HCT116 (cell line): ENCODE results near the gene HLA-DRB5. TPM values are rescaled to one million over a fixed set of nuclear protein-coding genes. Genes with fewer than 3 reads are reported as not detected.

Source experiments
- ATAC-seq: fragments of 200-7000 bp; cut with Tn5 transposase; 2 replicates; pipeline ENCODE4 v1.9.1; 2020; ENCODE audit warnings: mild to moderate bottlenecking, moderate library complexity
- BruUV-seq: library from RNA; stranded (reverse); fragments of 400-500 nt; replicated peaks from 2 replicates; lab custom pipeline; 2021; lab: Mats Ljungman, UMichigan
- CTCF ChIA-PET: fragments of 300-600 bp; sonication (Branson Sonifier 250); formaldehyde crosslinking; loops from one replicate; lab custom pipeline; 2021; ENCODE audit warnings: antibody characterized with exemption; lab: Charles Lee
- POLR2A ChIA-PET: fragments of 300-600, 350-600 bp; sonication (Branson Sonifier 250); formaldehyde crosslinking; loops from one replicate; lab custom pipeline; 2021; ENCODE audit warnings: antibody characterized with exemption; lab: Charles Lee
- RAD21 ChIA-PET, 2 experiments: fragments of 300-600 bp; sonication (Branson Sonifier 250); formaldehyde crosslinking; loops; one replicate each; lab custom pipeline; 2023; ENCODE audit warnings: low total read pairs in 2 of 2; ENCODE audit not compliant: uncharacterized antibody in 2 of 2, unreplicated experiment in 2 of 2, low non-redundant PET in 1 of 2; lab: Charles Lee
- DNase-seq: peaks from one replicate; pipeline ENCODE4 v3.0.0-alpha.2; 2010; ENCODE audit warnings: low read depth, low spot score
- H2AFZ ChIP-seq: fragments of 200-600 bp; shearing (Covaris generic), sonication (generic); 2 replicates; pipeline ENCODE4 v1.6.1; 2017; ENCODE audit warnings: low read depth, mixed run types, mixed read lengths, antibody characterized with exemption, low read length; ENCODE audit not compliant: poor library complexity, severe bottlenecking
- H3K27ac ChIP-seq: 2 replicates; pipeline ENCODE4 v1.5.1; 2012; ENCODE audit warnings: low read depth, low read length
- H3K27me3 ChIP-seq: fragments of 200-600 bp; sonication (generic); 2 replicates; pipeline ENCODE4 v1.6.1; 2016; ENCODE audit warnings: mixed run types, low read length, mixed read lengths; ENCODE audit not compliant: insufficient read depth
- H3K36me3 ChIP-seq, 2 experiments: fragments of 200-500 bp in 1 of 2; fragments of 200-600 bp in 1 of 2; sonication (Bioruptor generic) in 1 of 2; sonication (generic) in 1 of 2; 2 replicates each; pipeline versions ENCODE4 v1.5.1 to v1.6.1; 2014 to 2016; ENCODE audit warnings: low read length in 2 of 2, inconsistent platforms in 1 of 2, mixed read lengths in 1 of 2, mixed run types in 1 of 2; ENCODE audit not compliant: insufficient read depth in 2 of 2, control insufficient read depth in 1 of 2
- H3K4me1 ChIP-seq, 2 experiments: fragments of 200-600 bp in 1 of 2; sonication (generic) in 1 of 2; 2 replicates each; pipeline versions ENCODE4 v1.5.1 to v1.6.1; 2012 to 2017; ENCODE audit warnings: low read length in 2 of 2, inconsistent platforms in 1 of 2, mild to moderate bottlenecking in 1 of 2, mixed read lengths in 1 of 2, mixed run types in 1 of 2, moderate library complexity in 1 of 2; ENCODE audit not compliant: insufficient read depth in 2 of 2, control insufficient read depth in 1 of 2
- H3K4me2 ChIP-seq: fragments of 200-600 bp; sonication (generic); 2 replicates; pipeline ENCODE4 v1.6.1; 2017; ENCODE audit warnings: mixed run types, low read length, mixed read lengths
- H3K4me3 ChIP-seq, 2 experiments: fragments of 200-600 bp in 1 of 2; sonication (generic) in 1 of 2; replicated peaks in 1 of 2; 2 replicates each; pipeline ENCODE4 v1.5.1; 2011 to 2016; ENCODE audit warnings: low read length in 2 of 2, control low read depth in 1 of 2, low read depth in 1 of 2, mild to moderate bottlenecking in 1 of 2, mixed read lengths in 1 of 2, mixed run types in 1 of 2
- H3K79me2 ChIP-seq: fragments of 200-600 bp; sonication (generic); 2 replicates; pipeline ENCODE4 v1.6.1; 2017; ENCODE audit warnings: mild to moderate bottlenecking, mixed run types, low read length, moderate library complexity, mixed read lengths; ENCODE audit not compliant: insufficient read depth
- H3K9ac ChIP-seq: fragments of 200-600 bp; sonication (generic); 2 replicates; pipeline ENCODE4 v1.6.1; 2016; ENCODE audit warnings: low read length, mixed read lengths
- H3K9me2 ChIP-seq: fragments of 200-600 bp; sonication (generic), shearing (Covaris generic); 2 replicates; pipeline ENCODE4 v1.6.1; 2017; ENCODE audit warnings: mixed run types, mild to moderate bottlenecking, moderate library complexity; ENCODE audit not compliant: insufficient read depth
- H3K9me3 ChIP-seq, 2 experiments: fragments of 200-500 bp in 1 of 2; fragments of 200-600 bp in 1 of 2; sonication (Bioruptor generic) in 1 of 2; sonication (generic) in 1 of 2; 2 replicates each; pipeline ENCODE4 v1.6.1; 2014 to 2017; ENCODE audit warnings: low read length in 2 of 2, mixed read lengths in 2 of 2, inconsistent platforms in 1 of 2, low read depth in 1 of 2, mild to moderate bottlenecking in 1 of 2, mixed run types in 1 of 2, moderate library complexity in 1 of 2; ENCODE audit not compliant: control insufficient read depth in 1 of 2, insufficient read depth in 1 of 2
- H4K20me1 ChIP-seq: fragments of 200-600 bp; sonication (generic), shearing (Covaris generic); 2 replicates; pipeline ENCODE4 v1.6.1; 2017; ENCODE audit warnings: mixed run types, mild to moderate bottlenecking, moderate library complexity; ENCODE audit not compliant: insufficient read depth
- ATF3 ChIP-seq: IDR thresholded peaks from 2 replicates; pipeline ENCODE4 v1.6.1; 2012
- CEBPB ChIP-seq: IDR thresholded peaks from 2 replicates; pipeline ENCODE4 v1.6.1; 2012; ENCODE audit warnings: low read depth
- EZH2 ChIP-seq: fragments of 200-600 bp; sonication (generic); IDR thresholded peaks from 2 replicates; pipeline ENCODE4 v1.6.1; 2017; ENCODE audit warnings: antibody characterized with exemption, mixed run types
- EZH2phosphoT487 ChIP-seq: fragments of 200-600 bp; IDR thresholded peaks from 2 replicates; pipeline ENCODE4 v1.6.1; 2018; ENCODE audit warnings: antibody characterized with exemption, borderline replicate concordance
- JUND ChIP-seq: IDR thresholded peaks from 2 replicates; pipeline ENCODE4 v1.6.1; 2012
- SP1 ChIP-seq: IDR thresholded peaks from 2 replicates; pipeline ENCODE4 v1.6.1; 2012; ENCODE audit warnings: low read depth
- SRF ChIP-seq: IDR thresholded peaks from 2 replicates; pipeline ENCODE4 v1.6.1; 2012; ENCODE audit warnings: low read depth
- intact Hi-C: fragments of 100-400 bp; cut with micrococcal nuclease; formaldehyde crosslinking; loops from 2 replicates; pipeline ENCODE4 v1.10.0; 2022
- total RNA-seq: library from RNA; stranded (reverse); gene quantifications from one replicate; pipeline ENCODE4 v1.2.1, GENCODE V29; 2021; ENCODE audit not compliant: unreplicated experiment
- TF ChIP-seq, protein P1 (sequence below): IDR thresholded peaks from 2 replicates; pipeline ENCODE4 v1.6.1; 2012

The HLA-DRB5 gene
- total RNA-seq, 1 experiment from 2014 or later = not detected

- Histone ChIP-seq H3K27ac (no peak overlapping the region), H3K4me1 (no peaks in the 10 kb centered on the region)
- intact Hi-C loops = no loop called here
- TF ChIP-seq ATF3 = no peak
- no peak for TF ChIP-seq EZH2
- TF ChIP-seq JUND = no peak
- TF ChIP-seq, protein P1, sequence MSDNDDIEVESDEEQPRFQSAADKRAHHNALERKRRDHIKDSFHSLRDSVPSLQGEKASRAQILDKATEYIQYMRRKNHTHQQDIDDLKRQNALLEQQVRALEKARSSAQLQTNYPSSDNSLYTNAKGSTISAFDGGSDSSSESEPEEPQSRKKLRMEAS = no peak
- TF ChIP-seq EZH2phosphoT487 = no peak
- TF ChIP-seq, all 23 proteins: peak for 0
- Histone ChIP-seq H3K79me2 (no peaks in the 10 kb centered on the region), H2AFZ (no peak overlapping the region), H3K4me3 (no peak overlapping the region), H4K20me1 (no peaks in the 10 kb centered on the region), H3K36me3 (no peaks in the 10 kb centered on the region), H3K9me3 (no peaks in the 10 kb centered on the region), H3K9ac (no peak overlapping the region), H3K9me2 (no peaks in the 10 kb centered on the region), H3K27me3 (no peaks in the 10 kb centered on the region), H3K4me2 (no peak overlapping the region)
- DNase-seq (no peak), ATAC-seq (no peak)
- ChIA-PET RAD21 (no interaction called here), POLR2A (no interaction called here), CTCF (no interaction called here)
- BruUV-seq = no TSS peak
Measured at GRCh38 chr6:32484614-32484998, 45.5 kb downstream of the HLA-DRB5 start.

DNA sequence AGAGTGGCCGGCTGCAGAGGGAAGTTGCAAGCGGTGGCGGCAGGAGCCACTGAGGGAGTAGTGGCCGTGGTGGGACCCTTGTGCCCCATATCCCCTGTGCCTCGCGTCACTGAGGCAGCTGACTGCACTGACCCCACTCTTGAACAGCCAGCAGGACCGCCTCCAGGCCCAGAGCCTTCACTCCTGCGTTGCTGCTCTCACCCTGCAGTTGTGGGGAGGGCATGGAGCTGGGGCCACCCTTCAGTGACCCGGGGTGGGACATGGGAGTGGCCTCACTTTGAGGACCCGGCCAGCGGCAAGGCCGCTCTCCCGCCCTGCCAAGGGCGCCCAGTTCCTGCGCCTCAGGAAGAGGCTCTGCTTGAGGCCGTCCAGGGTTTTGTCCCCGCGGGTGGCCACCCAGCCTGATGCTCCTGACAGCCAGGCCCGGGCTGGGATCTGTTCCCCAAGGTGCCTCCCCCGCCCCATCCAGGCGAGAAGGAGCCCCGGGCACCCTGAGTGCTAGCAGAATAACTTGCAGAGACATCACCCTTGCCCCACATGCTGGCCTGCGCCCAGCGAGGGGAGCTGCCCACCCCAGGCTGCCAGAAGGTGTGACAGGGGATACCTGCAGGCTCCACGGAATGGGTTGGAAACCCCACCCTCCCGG, 46.0 kb downstream of the HLA-DRB5 start:
- H3K27ac ChIP-seq = no peak overlapping the region
- no peaks in the 10 kb centered on the region for H3K4me1 ChIP-seq
- H3K27me3 ChIP-seq = no peaks in the 10 kb centered on the region
- H3K79me2 ChIP-seq = no peaks in the 10 kb centered on the region
- no TSS peak for BruUV-seq
- ChIA-PET POLR2A (no interaction called here), RAD21 (no interaction called here), CTCF (no interaction called here)
- intact Hi-C loops = no loop called here
- no peaks in the 10 kb centered on the region for H3K36me3 ChIP-seq
- ATAC-seq = no peak
- DNase-seq = no peak
- no peaks in the 10 kb centered on the region for H3K9me2 ChIP-seq
- no peaks in the 10 kb centered on the region for H4K20me1 ChIP-seq
- H3K9me3 ChIP-seq = no peaks in the 10 kb centered on the region
- H3K4me2 ChIP-seq = no peak overlapping the region
- H3K9ac ChIP-seq = no peak overlapping the region
- TF ChIP-seq CEBPB (no peak), SP1 (no peak), ATF3 (no peak), SRF (no peak)
- TF ChIP-seq, all 23 proteins: peak for 0
- Histone ChIP-seq H3K4me3 (no peak overlapping the region), H2AFZ (no peak overlapping the region)
